ENCODE data around the gene DBI.

The DBI gene

DNA sequence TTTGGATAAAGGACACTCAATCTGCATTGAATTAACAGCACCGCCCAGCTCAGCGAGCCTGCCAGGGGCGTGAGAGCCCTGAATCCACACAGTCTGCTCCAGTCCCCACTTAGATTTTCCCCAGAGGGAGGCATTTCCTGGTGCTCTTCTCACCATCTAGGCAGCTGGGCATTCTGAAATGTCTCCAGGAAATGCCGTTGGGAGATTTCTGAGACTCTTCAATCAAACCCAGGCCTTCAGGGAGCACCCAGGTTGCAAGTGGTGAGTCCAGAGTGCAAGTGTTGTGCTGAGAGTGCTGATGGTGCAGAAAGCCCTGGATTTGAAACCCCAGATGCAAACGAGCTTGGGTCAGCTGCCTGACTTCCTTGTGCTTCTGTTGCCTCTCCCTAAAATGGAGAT is 41.4 kb downstream of the DBI start:
- TF ChIP-seq SIN3A (IDR thresholded peaks at IDR 0.05; ENCODE audit: borderline replicate concordance, insufficient read depth, low read length) (no peak), TAF1 (IDR thresholded peaks at IDR 0.05; ENCODE audit: borderline replicate concordance, insufficient read depth, low read length) (no peak), POLR2AphosphoS5 (IDR thresholded peaks at IDR 0.05; ENCODE audit: low read depth, low read length) (no peak), FOXP2 (optimal IDR thresholded peaks at IDR 0.05; ENCODE audit: borderline replicate concordance, extremely low read depth, extremely low read length, insufficient read depth) (no peak)
- TF ChIP-seq, protein P1, sequence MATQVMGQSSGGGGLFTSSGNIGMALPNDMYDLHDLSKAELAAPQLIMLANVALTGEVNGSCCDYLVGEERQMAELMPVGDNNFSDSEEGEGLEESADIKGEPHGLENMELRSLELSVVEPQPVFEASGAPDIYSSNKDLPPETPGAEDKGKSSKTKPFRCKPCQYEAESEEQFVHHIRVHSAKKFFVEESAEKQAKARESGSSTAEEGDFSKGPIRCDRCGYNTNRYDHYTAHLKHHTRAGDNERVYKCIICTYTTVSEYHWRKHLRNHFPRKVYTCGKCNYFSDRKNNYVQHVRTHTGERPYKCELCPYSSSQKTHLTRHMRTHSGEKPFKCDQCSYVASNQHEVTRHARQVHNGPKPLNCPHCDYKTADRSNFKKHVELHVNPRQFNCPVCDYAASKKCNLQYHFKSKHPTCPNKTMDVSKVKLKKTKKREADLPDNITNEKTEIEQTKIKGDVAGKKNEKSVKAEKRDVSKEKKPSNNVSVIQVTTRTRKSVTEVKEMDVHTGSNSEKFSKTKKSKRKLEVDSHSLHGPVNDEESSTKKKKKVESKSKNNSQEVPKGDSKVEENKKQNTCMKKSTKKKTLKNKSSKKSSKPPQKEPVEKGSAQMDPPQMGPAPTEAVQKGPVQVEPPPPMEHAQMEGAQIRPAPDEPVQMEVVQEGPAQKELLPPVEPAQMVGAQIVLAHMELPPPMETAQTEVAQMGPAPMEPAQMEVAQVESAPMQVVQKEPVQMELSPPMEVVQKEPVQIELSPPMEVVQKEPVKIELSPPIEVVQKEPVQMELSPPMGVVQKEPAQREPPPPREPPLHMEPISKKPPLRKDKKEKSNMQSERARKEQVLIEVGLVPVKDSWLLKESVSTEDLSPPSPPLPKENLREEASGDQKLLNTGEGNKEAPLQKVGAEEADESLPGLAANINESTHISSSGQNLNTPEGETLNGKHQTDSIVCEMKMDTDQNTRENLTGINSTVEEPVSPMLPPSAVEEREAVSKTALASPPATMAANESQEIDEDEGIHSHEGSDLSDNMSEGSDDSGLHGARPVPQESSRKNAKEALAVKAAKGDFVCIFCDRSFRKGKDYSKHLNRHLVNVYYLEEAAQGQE (IDR thresholded peaks at IDR 0.05; ENCODE audit: insufficient read depth in 1 of 2, low read depth in 2 of 2, low read length in 2 of 2): no peak

DNA sequence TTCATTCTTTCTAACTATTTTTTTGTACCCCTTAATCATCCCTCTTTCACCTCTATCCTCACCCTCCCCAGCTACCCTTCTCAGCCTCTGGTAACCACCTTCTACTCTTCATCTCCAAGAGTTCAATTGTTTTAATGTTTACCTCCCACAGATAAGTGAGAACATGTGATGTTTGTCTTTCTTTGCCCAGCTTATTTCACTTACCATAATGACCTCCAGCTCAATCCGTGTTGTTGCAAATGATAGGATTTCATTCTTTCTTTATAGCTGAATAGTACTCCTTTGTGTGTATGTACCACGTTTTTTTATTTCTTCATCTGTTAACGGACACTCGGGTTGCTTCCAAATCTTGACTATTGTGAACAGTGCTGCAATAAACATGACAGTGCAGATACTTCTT is 42.7 kb downstream of the DBI start:
- TF ChIP-seq TAF1 (IDR thresholded peaks at IDR 0.05; ENCODE audit: borderline replicate concordance, insufficient read depth, low read length): no peak
- no peak for TF ChIP-seq SIN3A (IDR thresholded peaks at IDR 0.05; ENCODE audit: borderline replicate concordance, insufficient read depth, low read length)
- no peak for TF ChIP-seq FOXP2 (optimal IDR thresholded peaks at IDR 0.05; ENCODE audit: borderline replicate concordance, extremely low read depth, extremely low read length, insufficient read depth)
- TF ChIP-seq, protein P1 (IDR thresholded peaks at IDR 0.05; ENCODE audit: insufficient read depth in 1 of 2, low read depth in 2 of 2, low read length in 2 of 2): no peak
- no peak for TF ChIP-seq POLR2AphosphoS5 (IDR thresholded peaks at IDR 0.05; ENCODE audit: low read depth, low read length)

DNA sequence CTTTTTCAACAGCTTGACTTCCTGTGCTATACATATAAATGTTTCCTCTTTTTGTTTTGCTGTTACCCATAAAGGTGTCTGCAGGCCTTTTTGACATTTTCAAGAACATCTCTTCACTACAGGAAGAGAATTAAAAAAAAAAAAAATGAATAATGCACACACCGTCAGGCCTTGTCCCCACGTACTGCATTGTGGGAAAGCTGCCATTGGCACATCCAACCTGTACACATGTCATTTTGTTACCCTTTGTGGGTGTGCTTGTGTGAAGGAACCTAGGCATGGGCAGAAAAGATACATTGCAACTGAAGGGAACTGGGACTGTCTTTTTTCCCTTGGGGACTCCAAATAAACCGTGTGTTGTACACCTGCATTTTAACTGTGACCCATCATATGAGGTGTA is 48.1 kb downstream of the DBI start:
- TF ChIP-seq TAF1 (IDR thresholded peaks at IDR 0.05; ENCODE audit: borderline replicate concordance, insufficient read depth, low read length): no peak

DNA sequence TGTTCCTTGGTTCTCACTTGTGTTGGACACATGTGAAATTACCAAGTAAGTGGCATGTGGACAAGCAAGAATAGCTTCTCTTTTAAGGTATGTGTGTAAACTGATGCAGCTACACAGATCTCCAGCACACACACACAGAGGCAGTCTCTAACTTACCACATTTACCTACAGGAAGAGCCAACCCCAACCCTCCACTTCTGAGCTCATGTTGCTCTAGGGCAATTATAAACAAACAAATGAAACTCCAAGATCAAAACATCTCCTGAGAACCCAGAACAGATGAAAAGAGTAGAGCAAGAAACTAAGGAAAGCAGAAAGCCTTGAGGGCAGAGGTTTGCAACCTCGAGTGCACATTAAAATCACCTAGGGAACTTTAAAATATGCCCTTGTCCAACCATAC is 48.9 kb downstream of the DBI start:
- TF ChIP-seq, protein P1 (IDR thresholded peaks at IDR 0.05; ENCODE audit: insufficient read depth in 1 of 2, low read depth in 2 of 2, low read length in 2 of 2): no peak
- no peak for TF ChIP-seq TAF1 (IDR thresholded peaks at IDR 0.05; ENCODE audit: borderline replicate concordance, insufficient read depth, low read length)

DNA sequence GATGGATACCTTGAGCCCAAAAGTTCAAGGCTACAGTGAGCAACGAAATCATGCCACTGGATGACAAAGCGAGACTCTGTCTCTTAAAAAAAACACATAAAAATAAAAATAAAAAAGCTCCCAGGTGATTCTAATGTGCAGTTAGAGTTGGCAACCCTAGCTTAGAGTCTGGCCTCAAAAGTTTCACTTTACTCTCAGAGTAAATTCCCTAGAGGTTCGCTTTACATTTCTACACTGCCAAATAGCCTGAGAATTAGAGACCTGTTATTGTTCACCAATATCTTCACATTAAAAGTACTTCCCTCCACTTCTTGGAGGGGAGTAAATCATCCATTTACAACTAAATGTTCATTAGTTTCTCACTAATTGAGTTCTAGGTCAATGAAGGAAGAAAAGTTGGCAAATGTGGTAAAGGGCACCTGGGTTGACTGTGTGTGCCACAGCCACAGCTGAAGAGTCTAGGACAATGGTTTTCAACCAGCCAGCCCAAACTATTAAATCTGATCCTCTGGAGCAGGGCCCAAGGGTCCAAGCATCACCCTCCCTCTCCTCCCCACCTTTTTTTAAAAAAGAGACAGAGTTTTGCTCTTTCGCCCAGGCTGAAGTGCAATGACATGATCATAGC is 49.6 kb downstream of the DBI start:
- TF ChIP-seq, protein P1 (IDR thresholded peaks at IDR 0.05; ENCODE audit: insufficient read depth in 1 of 2, low read depth in 2 of 2, low read length in 2 of 2): no peak
- TF ChIP-seq POLR2AphosphoS5 (IDR thresholded peaks at IDR 0.05; ENCODE audit: low read depth, low read length): no peak
- TF ChIP-seq SIN3A (IDR thresholded peaks at IDR 0.05; ENCODE audit: borderline replicate concordance, insufficient read depth, low read length): no peak
- TF ChIP-seq TAF1 (IDR thresholded peaks at IDR 0.05; ENCODE audit: borderline replicate concordance, insufficient read depth, low read length): no peak
- TF ChIP-seq FOXP2 (optimal IDR thresholded peaks at IDR 0.05; ENCODE audit: borderline replicate concordance, extremely low read depth, extremely low read length, insufficient read depth): no peak

Data from PFSK-1 (cell line).